Peyer's patch (tissue), 4 donors: ENCODE data around the gene DMD.

ENCODE experiments used
- CTCF ChIP-seq, 6 experiments: fragments of 450-650 bp in 4 of 6; fragments of 200-600 bp in 2 of 6; sonication (generic) in 1 of 6; IDR thresholded peaks; one replicate each; pipeline ENCODE4 v1.5.1; 2017 to 2019; ENCODE audit warnings: antibody characterized with exemption in 6 of 6, mild to moderate bottlenecking in 3 of 6, moderate library complexity in 1 of 6
- POLR2A ChIP-seq, 2 donors: fragments of 450-650 bp; IDR thresholded peaks; one replicate each; pipeline ENCODE4 v1.5.1; 2017; ENCODE audit warnings: antibody characterized with exemption in 2 of 2, mild to moderate bottlenecking in 2 of 2, moderate library complexity in 2 of 2

- no peak for TF ChIP-seq POLR2A (IDR thresholded peaks at IDR 0.05)
- no peak for TF ChIP-seq CTCF (IDR thresholded peaks at IDR 0.05)
Observed at GRCh38 chrX:31807165-31807564, 1404.2 kb downstream of the DMD start.
